Neural cell (in vitro differentiated cells): ENCODE data around the gene KIF5A. TPM values are rescaled to one million over a fixed set of nuclear protein-coding genes. Genes with fewer than 3 reads are reported as not detected.
A peak's percentile ranks its signal among the peaks of the same experiment; 100 is the strongest.

Source experiments
- H2AFZ ChIP-seq: fragments of 200-600, 300-800 bp; sonication (generic), shearing (Covaris generic); 2 replicates; pipeline ENCODE4 v1.6.0; 2014; ENCODE audit warnings: low read depth, mild to moderate bottlenecking, antibody characterized with exemption, low read length, moderate library complexity
- H3F3A ChIP-seq: fragments of 200-600 bp; shearing (Covaris generic); 2 replicates; pipeline ENCODE4 v1.6.1; 2016; ENCODE audit warnings: mild to moderate bottlenecking, moderate library complexity, mixed read lengths, antibody characterized with exemption, low read length; ENCODE audit not compliant: insufficient read depth, poor library complexity, severe bottlenecking
- H3K27ac ChIP-seq: fragments of 200-600, 300-800 bp; sonication (generic), shearing (Covaris generic); 2 replicates; pipeline ENCODE4 v1.5.1; 2014; ENCODE audit warnings: mild to moderate bottlenecking, low read length, moderate library complexity
- H3K27me3 ChIP-seq: fragments of 300-800, 200-600 bp; sonication (generic), shearing (Covaris generic); 2 replicates; pipeline ENCODE4 v1.6.0; 2014; ENCODE audit warnings: mild to moderate bottlenecking, low read depth, low read length, moderate library complexity; ENCODE audit not compliant: insufficient read depth
- H3K36me3 ChIP-seq: fragments of 300-800, 200-600 bp; sonication (generic), shearing (Covaris generic); 2 replicates; pipeline ENCODE4 v1.5.1; 2014; ENCODE audit warnings: mild to moderate bottlenecking, antibody characterized with exemption, low read length, moderate library complexity; ENCODE audit not compliant: insufficient read depth
- H3K4me2 ChIP-seq: fragments of 300-800, 200-600 bp; sonication (generic), shearing (Covaris generic); 2 replicates; pipeline ENCODE4 v1.6.0; 2014; ENCODE audit warnings: mild to moderate bottlenecking, low read length
- H3K4me3 ChIP-seq: fragments of 300-800, 200-600 bp; sonication (generic), shearing (Covaris generic); 2 replicates; pipeline ENCODE4 v1.5.1; 2014; ENCODE audit warnings: mild to moderate bottlenecking, low read length, moderate library complexity
- H3K79me2 ChIP-seq: fragments of 200-600 bp; shearing (Covaris generic); replicated peaks from 2 replicates; pipeline ENCODE4 v1.6.0; 2014; ENCODE audit warnings: mild to moderate bottlenecking, low read length, moderate library complexity; ENCODE audit not compliant: insufficient read depth
- H3K9ac ChIP-seq: fragments of 300-800, 200-600 bp; sonication (generic), shearing (Covaris generic); 2 replicates; pipeline ENCODE4 v1.6.1; 2016; ENCODE audit warnings: mild to moderate bottlenecking, low read length, mixed read lengths
- H3K9me2 ChIP-seq: fragments of 200-600 bp; shearing (Covaris generic); 2 replicates; pipeline ENCODE4 v1.6.1; 2016; ENCODE audit warnings: mild to moderate bottlenecking, low read length, mixed read lengths; ENCODE audit not compliant: insufficient read depth
- H3K9me3 ChIP-seq: fragments of 200-600, 300-800 bp; sonication (generic), shearing (Covaris generic); 2 replicates; pipeline ENCODE4 v1.6.1; 2016; ENCODE audit warnings: mild to moderate bottlenecking, mixed run types, low read length, moderate library complexity, mixed read lengths
- H4K20me1 ChIP-seq: fragments of 200-600 bp; shearing (Covaris generic); 2 replicates; pipeline ENCODE4 v1.6.1; 2016; ENCODE audit warnings: mild to moderate bottlenecking, mixed run types; ENCODE audit not compliant: insufficient read depth
- CTCF ChIP-seq: fragments of 450-650 bp; IDR thresholded peaks from 2 replicates; pipeline ENCODE4 v1.5.1; 2014; ENCODE audit warnings: antibody characterized with exemption, mild to moderate bottlenecking, moderate library complexity; ENCODE audit not compliant: poor library complexity, severe bottlenecking
- EP300 ChIP-seq: fragments of 450-650 bp; conservative IDR thresholded peaks from 2 replicates; pipeline ENCODE4 v1.6.1; 2014; ENCODE audit warnings: antibody characterized with exemption, mild to moderate bottlenecking, moderate library complexity; ENCODE audit not compliant: poor library complexity, severe bottlenecking
- EZH2 ChIP-seq: fragments of 200-600, 300-800 bp; shearing (Covaris generic), sonication (generic); IDR thresholded peaks from 2 replicates; pipeline ENCODE4 v1.6.1; 2014; ENCODE audit warnings: antibody characterized with exemption, low read length, borderline replicate concordance, mild to moderate bottlenecking; ENCODE audit not compliant: insufficient read depth, poor library complexity, severe bottlenecking
- MXI1 ChIP-seq: fragments of 450-650 bp; conservative IDR thresholded peaks from 2 replicates; pipeline ENCODE4 v1.6.1; 2014; ENCODE audit warnings: antibody characterized with exemption, mild to moderate bottlenecking; ENCODE audit not compliant: poor library complexity, severe bottlenecking
- POLR2AphosphoS5 ChIP-seq: IDR thresholded peaks from 2 replicates; pipeline ENCODE4 v1.6.1; 2012
- RAD21 ChIP-seq: fragments of 450-650 bp; conservative IDR thresholded peaks from 2 replicates; pipeline ENCODE4 v1.6.1; 2014; ENCODE audit warnings: antibody characterized with exemption, mild to moderate bottlenecking, moderate library complexity
- SMC3 ChIP-seq: fragments of 450-650 bp; conservative IDR thresholded peaks from 2 replicates; pipeline ENCODE4 v1.6.1; 2014; ENCODE audit warnings: antibody characterized with exemption, mild to moderate bottlenecking, moderate library complexity; ENCODE audit not compliant: poor library complexity
- TAF1 ChIP-seq: IDR thresholded peaks from 2 replicates; pipeline ENCODE4 v1.6.1; 2012; ENCODE audit warnings: low read depth
- polyA plus RNA-seq: library from polyadenylated mRNA; depleted of rRNA; stranded (reverse); fragments of >200 nt; gene quantifications from 2 replicates; pipeline ENCODE4 v1.2.3, GENCODE V29; 2014

Gene KIF5A
- polyA plus RNA-seq, 1 donor from 2014 or later, result 58.8 TPM

- peaks cover 7% of the 10 kb centered on the region for H3K79me2 ChIP-seq
- H3F3A ChIP-seq, result no peaks in the 10 kb centered on the region
- H3K27ac ChIP-seq, result no peak overlapping the region
- TF ChIP-seq MXI1 (no peak), EP300 (no peak), SMC3 (no peak), POLR2AphosphoS5 (no peak), EZH2 (no peak), CTCF (no peak), RAD21 (no peak)
- H4K20me1 ChIP-seq, result no peaks in the 10 kb centered on the region
- H3K27me3 ChIP-seq, result peaks cover 58% of the 10 kb centered on the region
- H3K9me3 ChIP-seq, result no peaks in the 10 kb centered on the region
- H2AFZ ChIP-seq, result no peak overlapping the region
- H3K36me3 ChIP-seq, result peaks cover 14% of the 10 kb centered on the region
- no peak overlapping the region for H3K9ac ChIP-seq
- H3K4me2 ChIP-seq, result no peak overlapping the region
- H3K4me3 ChIP-seq, result peak overlapping the region; percentile 38
- no peaks in the 10 kb centered on the region for H3K9me2 ChIP-seq
Observed at GRCh38 chr12:57628280-57629191, 78.7 kb downstream of the KIF5A start.

DNA sequence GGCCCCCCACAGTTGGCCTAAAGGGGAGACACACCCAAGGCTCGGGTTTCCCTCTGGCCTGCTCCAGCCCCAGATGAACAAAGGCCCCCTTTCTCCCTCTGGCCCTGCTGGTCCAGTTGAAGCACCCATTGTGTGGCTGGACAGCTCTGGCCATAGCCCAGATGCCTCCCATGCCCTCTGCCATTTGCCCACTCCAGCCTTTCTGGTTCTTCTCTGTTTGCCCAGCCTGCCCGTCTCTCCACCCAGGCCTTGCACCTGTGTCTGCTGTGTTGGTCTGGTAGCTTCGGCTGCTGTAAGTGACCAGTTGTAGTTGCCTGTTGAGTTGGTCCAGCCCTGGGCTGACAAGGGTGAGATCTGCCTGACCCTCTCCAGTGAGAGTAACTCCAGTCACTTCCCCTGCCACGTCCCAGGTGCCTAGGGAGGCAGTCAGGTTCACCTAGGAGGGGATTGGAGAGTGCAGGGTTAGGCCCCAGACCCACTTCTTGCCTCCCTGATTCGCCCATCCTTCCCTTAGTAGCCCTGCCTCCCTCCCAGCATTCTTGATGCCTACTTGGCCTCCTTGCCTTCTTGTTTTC is 80.1 kb downstream of the KIF5A start:
- peaks cover 3% of the 10 kb centered on the region for H3F3A ChIP-seq
- no peaks in the 10 kb centered on the region for H4K20me1 ChIP-seq
- no peak overlapping the region for H3K27ac ChIP-seq
- H3K36me3 ChIP-seq, result peaks cover 14% of the 10 kb centered on the region
- H3K79me2 ChIP-seq, result peaks cover 7% of the 10 kb centered on the region
- peaks cover 47% of the 10 kb centered on the region for H3K27me3 ChIP-seq
- TF ChIP-seq POLR2AphosphoS5 (no peak), TAF1 (no peak), CTCF (no peak), RAD21 (no peak), MXI1 (no peak), SMC3 (no peak), EZH2 (no peak)
- H3K9ac ChIP-seq, result no peak overlapping the region
- peak overlapping the region; percentile 97 for H3K4me3 ChIP-seq
- no peak overlapping the region for H2AFZ ChIP-seq
- H3K9me2 ChIP-seq, result no peaks in the 10 kb centered on the region
- no peaks in the 10 kb centered on the region for H3K9me3 ChIP-seq
- no peak overlapping the region for H3K4me2 ChIP-seq
